ENCODE results near the gene NUDT3.

DNA sequence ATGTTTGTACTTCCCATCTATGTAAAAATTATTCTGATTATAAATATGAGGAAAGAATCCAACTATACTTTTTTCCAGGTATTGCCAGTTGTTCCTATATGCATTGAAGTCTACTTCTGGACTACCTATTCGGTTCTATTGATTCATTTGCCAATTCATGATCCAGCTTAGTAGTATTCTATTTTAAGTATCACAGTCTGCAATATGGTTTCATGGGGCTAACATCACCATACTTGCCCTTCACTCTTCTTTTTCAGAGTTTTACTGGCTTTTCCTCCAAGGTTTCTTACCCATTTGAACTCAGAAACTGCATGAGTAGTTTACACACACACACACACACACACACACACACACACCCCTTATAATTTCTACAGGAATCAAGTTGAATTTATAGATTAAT lies 34.5 kb downstream of the NUDT3 start:
- TF ChIP-seq, protein P1, sequence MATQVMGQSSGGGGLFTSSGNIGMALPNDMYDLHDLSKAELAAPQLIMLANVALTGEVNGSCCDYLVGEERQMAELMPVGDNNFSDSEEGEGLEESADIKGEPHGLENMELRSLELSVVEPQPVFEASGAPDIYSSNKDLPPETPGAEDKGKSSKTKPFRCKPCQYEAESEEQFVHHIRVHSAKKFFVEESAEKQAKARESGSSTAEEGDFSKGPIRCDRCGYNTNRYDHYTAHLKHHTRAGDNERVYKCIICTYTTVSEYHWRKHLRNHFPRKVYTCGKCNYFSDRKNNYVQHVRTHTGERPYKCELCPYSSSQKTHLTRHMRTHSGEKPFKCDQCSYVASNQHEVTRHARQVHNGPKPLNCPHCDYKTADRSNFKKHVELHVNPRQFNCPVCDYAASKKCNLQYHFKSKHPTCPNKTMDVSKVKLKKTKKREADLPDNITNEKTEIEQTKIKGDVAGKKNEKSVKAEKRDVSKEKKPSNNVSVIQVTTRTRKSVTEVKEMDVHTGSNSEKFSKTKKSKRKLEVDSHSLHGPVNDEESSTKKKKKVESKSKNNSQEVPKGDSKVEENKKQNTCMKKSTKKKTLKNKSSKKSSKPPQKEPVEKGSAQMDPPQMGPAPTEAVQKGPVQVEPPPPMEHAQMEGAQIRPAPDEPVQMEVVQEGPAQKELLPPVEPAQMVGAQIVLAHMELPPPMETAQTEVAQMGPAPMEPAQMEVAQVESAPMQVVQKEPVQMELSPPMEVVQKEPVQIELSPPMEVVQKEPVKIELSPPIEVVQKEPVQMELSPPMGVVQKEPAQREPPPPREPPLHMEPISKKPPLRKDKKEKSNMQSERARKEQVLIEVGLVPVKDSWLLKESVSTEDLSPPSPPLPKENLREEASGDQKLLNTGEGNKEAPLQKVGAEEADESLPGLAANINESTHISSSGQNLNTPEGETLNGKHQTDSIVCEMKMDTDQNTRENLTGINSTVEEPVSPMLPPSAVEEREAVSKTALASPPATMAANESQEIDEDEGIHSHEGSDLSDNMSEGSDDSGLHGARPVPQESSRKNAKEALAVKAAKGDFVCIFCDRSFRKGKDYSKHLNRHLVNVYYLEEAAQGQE (IDR thresholded peaks at IDR 0.05; ENCODE audit: low read depth), result no peak
- no peak for TF ChIP-seq NFIC (IDR thresholded peaks at IDR 0.05)
- TF ChIP-seq RAD21 (IDR thresholded peaks at IDR 0.05; ENCODE audit: low read depth), result no peak
- no peak for TF ChIP-seq TAF1 (IDR thresholded peaks at IDR 0.05; ENCODE audit: low read depth)
- TF ChIP-seq CEBPB (IDR thresholded peaks at IDR 0.05), result no peak
- TF ChIP-seq EGR1 (IDR thresholded peaks at IDR 0.05), result no peak
- TF ChIP-seq, protein P2, sequence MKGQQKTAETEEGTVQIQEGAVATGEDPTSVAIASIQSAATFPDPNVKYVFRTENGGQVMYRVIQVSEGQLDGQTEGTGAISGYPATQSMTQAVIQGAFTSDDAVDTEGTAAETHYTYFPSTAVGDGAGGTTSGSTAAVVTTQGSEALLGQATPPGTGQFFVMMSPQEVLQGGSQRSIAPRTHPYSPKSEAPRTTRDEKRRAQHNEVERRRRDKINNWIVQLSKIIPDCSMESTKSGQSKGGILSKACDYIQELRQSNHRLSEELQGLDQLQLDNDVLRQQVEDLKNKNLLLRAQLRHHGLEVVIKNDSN (IDR thresholded peaks at IDR 0.05), result no peak
- TF ChIP-seq EP300 (IDR thresholded peaks at IDR 0.05; ENCODE audit: borderline replicate concordance), result no peak
- TF ChIP-seq, protein P3, sequence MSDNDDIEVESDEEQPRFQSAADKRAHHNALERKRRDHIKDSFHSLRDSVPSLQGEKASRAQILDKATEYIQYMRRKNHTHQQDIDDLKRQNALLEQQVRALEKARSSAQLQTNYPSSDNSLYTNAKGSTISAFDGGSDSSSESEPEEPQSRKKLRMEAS (IDR thresholded peaks at IDR 0.05), result no peak
- no peak for TF ChIP-seq TCF12 (IDR thresholded peaks at IDR 0.05; ENCODE audit: low read depth)
- no peak for TF ChIP-seq ZBTB7A (IDR thresholded peaks at IDR 0.05; ENCODE audit: low read depth)
- no peak for TF ChIP-seq CREB1 (IDR thresholded peaks at IDR 0.05; ENCODE audit: low read depth)
- TF ChIP-seq FOXM1 (IDR thresholded peaks at IDR 0.05; ENCODE audit: borderline replicate concordance, low read depth), result no peak
- no peak for TF ChIP-seq YY1 (IDR thresholded peaks at IDR 0.05; ENCODE audit: low read depth)
